H1 (cell line): ENCODE results near the gene UGGT2. TPM values are rescaled to one million over a fixed set of nuclear protein-coding genes. Genes with fewer than 3 reads are reported as not detected.

Experiments
- CHD7 ChIP-seq: fragments of 300-600 bp; sonication (generic); IDR thresholded peaks from 2 replicates; pipeline ENCODE4 v1.7.1; 2012; ENCODE audit warnings: low read length, moderate library complexity, mild to moderate bottlenecking, inconsistent platforms; ENCODE audit not compliant: insufficient replicate concordance
- SIN3A ChIP-seq, 2 experiments: IDR thresholded peaks in 1 of 2; conservative IDR thresholded peaks in 1 of 2; 2 replicates each; pipeline ENCODE4 v1.6.1; 2011 to 2012; ENCODE audit warnings: low read length in 2 of 2, improper control_type of control experiment in 1 of 2, low read depth in 1 of 2, mild to moderate bottlenecking in 1 of 2
- polyA plus RNA-seq, 7 experiments: library from polyadenylated mRNA; depleted of rRNA in 3 of 7; stranded (reverse) in 5 of 7; unstranded in 2 of 7; fragments of >200 nt in 5 of 7; fragments of 200-250 nt in 2 of 7; gene quantifications; 1 replicate in 5 of 7; 2 replicates in 1 of 7; 4 replicates in 1 of 7; pipeline versions ENCODE4 v1.2.1 to v1.2.3, GENCODE V29; 2011 to 2013; ENCODE audit warnings: missing spikeins in 2 of 7, mixed read lengths in 2 of 7
- total RNA-seq: library from RNA; stranded (reverse); fragmentation: NEBNext Ultra II Directional; extraction: Animal tissue kit (Norgen Biotek cat#: 25700); gene quantifications from 2 replicates; pipeline ENCODE4 v1.2.1, GENCODE V29; 2021

The UGGT2 gene
- total and polyA plus RNA-seq, 2 of the 8 experiments (the other 6 are each of a cell fraction or from before 2014, with no cell fraction given): 5.9 to 25.1 TPM

- no peak for TF ChIP-seq CHD7
- no peak for TF ChIP-seq SIN3A (conservative IDR thresholded peaks at IDR 0.05 in 1 of 2, IDR thresholded peaks at IDR 0.05 in 1 of 2; ENCODE audit: low read depth in 1 of 2, low read length in 2 of 2)
Measured at GRCh38 chr13:95906999-95907398, 146.2 kb downstream of the UGGT2 start (continued).
